Measurements from ENCODE around the gene TXNIP. TPM values are rescaled to one million over a fixed set of nuclear protein-coding genes. Genes with fewer than 3 reads are reported as not detected.

TXNIP gene
- total RNA-seq, 1 experiment from 2014 or later, result 23.2 TPM

DNA sequence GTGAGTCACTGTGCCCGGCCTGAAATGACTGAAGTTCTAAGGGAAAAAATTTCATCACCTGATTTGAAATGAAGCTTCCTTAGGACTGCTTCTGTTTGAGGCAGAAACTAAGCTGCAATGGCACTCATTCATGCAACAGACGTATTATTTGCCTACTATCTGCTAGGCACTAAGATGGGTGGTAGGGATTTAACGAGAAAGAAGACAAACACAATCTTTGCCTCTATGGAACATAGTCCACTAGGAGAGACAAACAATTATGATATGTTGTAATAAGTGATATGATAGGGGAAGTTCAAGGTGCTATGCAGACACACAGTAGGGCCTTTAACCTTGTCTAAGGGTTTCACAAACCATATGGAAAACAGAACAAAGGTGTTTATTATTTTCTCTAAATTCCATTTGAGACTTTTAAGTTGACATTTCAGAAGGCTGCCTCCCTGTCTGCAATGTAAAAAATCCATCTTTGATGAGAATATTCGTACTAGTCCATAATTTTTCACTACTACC is 49.8 kb downstream of the TXNIP start:
- no peaks in the 10 kb centered on the region for H3K79me1 ChIP-seq (ENCODE audit: insufficient read depth, low read depth, low read length, poor library complexity, severe bottlenecking)
- H2BK20ac ChIP-seq (ENCODE audit: low read depth, low read length, poor library complexity, severe bottlenecking), result no peak overlapping the region
- no peaks in the 10 kb centered on the region for H3K9me3 Mint-ChIP-seq
- H4K91ac ChIP-seq (ENCODE audit: insufficient read length, low read depth, low read length), result no peak overlapping the region
- no peak overlapping the region for H3K14ac ChIP-seq (ENCODE audit: insufficient read depth, low read length)
- no peak overlapping the region for H3K4me3 Mint-ChIP-seq
- no peak overlapping the region for H3K27ac Mint-ChIP-seq
- H3K18ac ChIP-seq (ENCODE audit: insufficient read length, low read depth, low read length), result no peak overlapping the region
- no peaks in the 10 kb centered on the region for H3K27me3 ChIP-seq (ENCODE audit: insufficient read depth, low read length)
- H3K36me3 Mint-ChIP-seq (ENCODE audit: insufficient read depth in 1 of 3, low read depth in 3 of 3), result no peaks in the 10 kb centered on the region
- H3K4me1 Mint-ChIP-seq, result peaks cover 16 to 21% of the 10 kb centered on the region in 2 experiments
- no peak overlapping the region for H4K8ac ChIP-seq (replicated peaks; ENCODE audit: insufficient read length, low read depth, low read length)
- no peaks in the 10 kb centered on the region for H3K79me2 ChIP-seq (ENCODE audit: insufficient read depth, low read length)
- H3K9ac ChIP-seq (ENCODE audit: extremely low read depth, insufficient read length, low read length), result no peak overlapping the region
- H3K27ac ChIP-seq (ENCODE audit: insufficient read length, low read depth, low read length), result no peak overlapping the region
- H4K20me1 ChIP-seq (ENCODE audit: control insufficient read depth, insufficient read depth, insufficient read length), result no peaks in the 10 kb centered on the region
- no peak overlapping the region for H4K5ac ChIP-seq (ENCODE audit: insufficient read length, low read depth, low read length)
- no peak for DNase-seq
- no peak overlapping the region for H2AFZ ChIP-seq (ENCODE audit: low read length)
- H3K23ac ChIP-seq (ENCODE audit: insufficient read length, low read depth, low read length), result no peak overlapping the region
- no peaks in the 10 kb centered on the region for H3K23me2 ChIP-seq (ENCODE audit: insufficient read length, low read depth, low read length, poor library complexity, severe bottlenecking)
- no peak overlapping the region for H3K4ac ChIP-seq (ENCODE audit: low read depth, low read length)
- no peaks in the 10 kb centered on the region for H3K9me3 ChIP-seq (ENCODE audit: control insufficient read depth, low read depth, low read length)
- TF ChIP-seq, protein P1, sequence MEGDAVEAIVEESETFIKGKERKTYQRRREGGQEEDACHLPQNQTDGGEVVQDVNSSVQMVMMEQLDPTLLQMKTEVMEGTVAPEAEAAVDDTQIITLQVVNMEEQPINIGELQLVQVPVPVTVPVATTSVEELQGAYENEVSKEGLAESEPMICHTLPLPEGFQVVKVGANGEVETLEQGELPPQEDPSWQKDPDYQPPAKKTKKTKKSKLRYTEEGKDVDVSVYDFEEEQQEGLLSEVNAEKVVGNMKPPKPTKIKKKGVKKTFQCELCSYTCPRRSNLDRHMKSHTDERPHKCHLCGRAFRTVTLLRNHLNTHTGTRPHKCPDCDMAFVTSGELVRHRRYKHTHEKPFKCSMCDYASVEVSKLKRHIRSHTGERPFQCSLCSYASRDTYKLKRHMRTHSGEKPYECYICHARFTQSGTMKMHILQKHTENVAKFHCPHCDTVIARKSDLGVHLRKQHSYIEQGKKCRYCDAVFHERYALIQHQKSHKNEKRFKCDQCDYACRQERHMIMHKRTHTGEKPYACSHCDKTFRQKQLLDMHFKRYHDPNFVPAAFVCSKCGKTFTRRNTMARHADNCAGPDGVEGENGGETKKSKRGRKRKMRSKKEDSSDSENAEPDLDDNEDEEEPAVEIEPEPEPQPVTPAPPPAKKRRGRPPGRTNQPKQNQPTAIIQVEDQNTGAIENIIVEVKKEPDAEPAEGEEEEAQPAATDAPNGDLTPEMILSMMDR (conservative IDR thresholded peaks at IDR 0.05), result no peak
- no peak overlapping the region for H3K4me2 ChIP-seq (ENCODE audit: insufficient read depth, insufficient read length, low read length)
- no peak overlapping the region for H3T11ph ChIP-seq (ENCODE audit: low read length)
- WGBS (ENCODE audit: extremely low coverage, insufficient read length, low lambda C conversion rate), result no CpG with 5 or more reads among the region's 4 CpGs
- peaks cover 6% of the 10 kb centered on the region; the same call in 1 of the 2 replicates for H3K4me1 ChIP-seq (ENCODE audit: insufficient read depth, low read length)
- no peak overlapping the region for H2BK120ac ChIP-seq (ENCODE audit: low read depth, low read length, poor library complexity, severe bottlenecking)
- no peak overlapping the region for H2BK12ac ChIP-seq (ENCODE audit: insufficient read length, low read depth, low read length)
- H2BK15ac ChIP-seq (ENCODE audit: low read depth, low read length), result no peak overlapping the region
- H3K27me3 Mint-ChIP-seq (ENCODE audit: low read depth), result no peaks in the 10 kb centered on the region
- no peak overlapping the region for H2AK5ac ChIP-seq (ENCODE audit: insufficient read length, low read length)
- H3K56ac ChIP-seq (ENCODE audit: insufficient read length, low read depth, low read length), result no peak overlapping the region
- H2BK5ac ChIP-seq (ENCODE audit: insufficient read length, low read length), result no peak overlapping the region

Data from H9 (cell line).